ENCODE measurements around the gene USP38.

- no peak for TF ChIP-seq EZH2 (IDR thresholded peaks at IDR 0.05; ENCODE audit: insufficient read depth, low read length)
- TF ChIP-seq CTCF (IDR thresholded peaks at IDR 0.05; ENCODE audit: insufficient read depth, low read depth, low read length), result no peak
These were observed 40.5 kb downstream of the USP38 start for GRCh38 chr4:143225167-143225566.
